Measurements from ENCODE around the gene EXT2. TPM values are rescaled to one million over a fixed set of nuclear protein-coding genes. Genes with fewer than 3 reads are reported as not detected.

The EXT2 gene
- polyA plus RNA-seq (2013, experiment 1 of 2): 62.4 TPM
- 60.7 TPM for polyA plus RNA-seq (2013, experiment 2 of 2)

DNA sequence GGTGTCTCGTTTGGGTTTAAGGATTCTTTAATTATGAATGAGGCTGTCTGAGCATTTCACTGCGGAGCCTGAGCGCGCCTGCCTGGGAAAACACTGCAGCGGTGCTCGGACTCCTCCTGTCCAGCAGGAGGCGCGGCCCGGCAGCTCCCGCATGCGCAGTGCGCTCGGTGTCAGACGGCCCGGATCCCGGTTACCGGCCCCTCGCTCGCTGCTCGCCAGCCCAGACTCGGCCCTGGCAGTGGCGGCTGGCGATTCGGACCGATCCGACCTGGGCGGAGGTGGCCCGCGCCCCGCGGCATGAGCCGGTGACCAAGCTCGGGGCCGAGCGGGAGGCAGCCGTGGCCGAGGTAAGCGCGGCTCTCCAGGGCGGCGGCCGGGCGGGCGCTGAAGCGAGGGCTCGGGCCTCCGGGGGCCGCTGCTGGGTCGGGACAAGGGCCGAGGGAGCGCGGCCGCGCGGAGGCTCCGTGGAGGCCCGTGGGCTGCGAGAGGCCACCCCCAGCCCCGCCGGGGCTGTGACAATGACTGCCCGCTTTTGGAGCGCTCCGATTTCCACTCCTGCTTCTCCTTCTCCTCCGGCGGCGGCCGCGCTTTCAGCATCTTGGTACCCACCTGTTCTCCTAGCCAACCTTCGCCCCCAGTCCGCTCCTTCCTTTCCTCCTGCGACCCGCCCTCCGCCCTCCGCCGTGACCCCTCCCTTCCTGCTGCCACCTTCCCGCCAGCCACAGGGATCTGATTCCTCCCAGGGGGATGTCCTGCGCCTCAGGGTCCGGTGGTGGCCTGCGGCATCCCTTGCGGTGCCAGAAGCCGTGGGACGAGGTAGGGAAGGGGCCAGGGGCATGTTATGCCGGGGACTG lies at the start of gene EXT2:
EXT2 (plus strand) TSS at position 173 of the 854 bp plus-strand sequence. CDS start 12,035 bp downstream, outside the sequence.
- no peak within 1 kb of the TSS for H2AK5ac ChIP-seq (ENCODE audit: low read length, severe bottlenecking)
- peak within 1 kb of the TSS; percentile 86 for H4K91ac ChIP-seq (ENCODE audit: low read length)
- H3K27me3 ChIP-seq (ENCODE audit: control insufficient read depth in 1 of 2, insufficient read depth in 1 of 2, low read length in 2 of 2): peaks cover 0 to 18% of the 10 kb centered on the region in 2 experiments
- peak within 1 kb of the TSS; percentile 97 for H2AFZ ChIP-seq (ENCODE audit: low read depth, low read length)
- peak within 1 kb of the TSS; percentile 96 to 97 for H3K18ac ChIP-seq (ENCODE audit: low read depth in 1 of 2, low read length in 2 of 2)
- H3K4ac ChIP-seq (ENCODE audit: low read depth in 1 of 2, low read length in 2 of 2): peak within 1 kb of the TSS in 1 of 2 experiments; percentile 79
- peak within 1 kb of the TSS; percentile 88 to 98 for H3K4me3 ChIP-seq (ENCODE audit: insufficient read depth in 1 of 2, low read depth in 1 of 2, low read length in 2 of 2)
- peaks cover 28% of the 10 kb centered on the region for H3K79me1 ChIP-seq (replicated peaks; ENCODE audit: low read length, poor library complexity, severe bottlenecking)
- no peak within 1 kb of the TSS for H3K27ac ChIP-seq (ENCODE audit: low read length, poor library complexity, severe bottlenecking)
- peak within 1 kb of the TSS; percentile 96 for H3K4me2 ChIP-seq (ENCODE audit: low read length, poor library complexity, severe bottlenecking)
- peaks cover 6% of the 10 kb centered on the region for H3K4me1 ChIP-seq (ENCODE audit: control insufficient read depth, insufficient read depth, low read depth, low read length)
- H3K9ac ChIP-seq (ENCODE audit: low read length): peak within 1 kb of the TSS; percentile 91
- H3K14ac ChIP-seq (ENCODE audit: low read length in 2 of 2): peak within 1 kb of the TSS in 1 of 2 experiments; percentile 99
- peak within 1 kb of the TSS; percentile 89 for H2BK15ac ChIP-seq (ENCODE audit: low read depth, poor library complexity, severe bottlenecking)
- H3K23ac ChIP-seq (ENCODE audit: low read length in 2 of 2): peak within 1 kb of the TSS in 1 of 2 experiments; percentile 37
- H4K8ac ChIP-seq (ENCODE audit: low read length): peak within 1 kb of the TSS; percentile 95
- peak; percentile 83 for DNase-seq
- H2BK12ac ChIP-seq (ENCODE audit: low read length in 2 of 2): peak within 1 kb of the TSS in 1 of 2 experiments; percentile 54
- H3K9me3 ChIP-seq (ENCODE audit: control insufficient read depth, low read length): no peaks in the 10 kb centered on the region
- WGBS: under 1% methylated on average over 70 of the region's 83 CpGs
- H2BK5ac ChIP-seq (ENCODE audit: low read depth, low read length, poor library complexity, severe bottlenecking): no peak within 1 kb of the TSS
- peak within 1 kb of the TSS; percentile 79 for H2BK120ac ChIP-seq (ENCODE audit: low read depth, low read length)
- peaks cover 0 to 5% of the 10 kb centered on the region in 2 experiments for H3K36me3 ChIP-seq (ENCODE audit: control insufficient read depth in 1 of 2, insufficient read depth in 2 of 2, low read depth in 1 of 2, low read length in 2 of 2)

DNA sequence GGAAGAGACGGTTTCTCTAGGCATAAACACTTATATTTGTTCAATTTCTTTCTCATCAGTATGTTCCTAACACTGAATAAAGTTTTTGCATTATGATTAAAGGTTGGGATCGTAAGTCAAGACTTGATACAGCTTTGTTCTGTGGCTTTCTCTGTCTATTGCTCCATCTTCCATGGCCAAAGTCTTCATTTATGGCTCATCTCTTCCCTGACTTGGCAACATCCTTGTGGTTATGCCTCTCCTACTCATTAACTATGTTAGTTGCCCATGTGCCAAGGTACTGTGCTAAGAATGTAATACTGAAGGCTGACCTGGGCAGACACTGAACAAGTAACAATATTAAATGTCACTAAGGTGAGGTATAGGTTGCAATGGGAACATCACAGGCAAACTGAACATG lies 49.3 kb upstream of the EXT2 start:
- H2BK120ac ChIP-seq (ENCODE audit: low read depth, low read length): no peak overlapping the region
- no peak overlapping the region for H2AFZ ChIP-seq (ENCODE audit: low read depth, low read length)
- no peak for DNase-seq
- H4K91ac ChIP-seq (ENCODE audit: low read length): no peak overlapping the region
- no peak overlapping the region for H3K4ac ChIP-seq (ENCODE audit: low read depth in 1 of 2, low read length in 2 of 2)
- no peak overlapping the region for H3K27ac ChIP-seq (ENCODE audit: low read length, poor library complexity, severe bottlenecking)
- H3K36me3 ChIP-seq (ENCODE audit: control insufficient read depth in 1 of 2, insufficient read depth in 2 of 2, low read depth in 1 of 2, low read length in 2 of 2): no peaks in the 10 kb centered on the region
- H2BK12ac ChIP-seq (ENCODE audit: low read length in 2 of 2): no peak overlapping the region
- H3K4me1 ChIP-seq (ENCODE audit: control insufficient read depth, insufficient read depth, low read depth, low read length): no peaks in the 10 kb centered on the region
- no peak overlapping the region for H2AK5ac ChIP-seq (ENCODE audit: low read length, severe bottlenecking)
- H4K8ac ChIP-seq (ENCODE audit: low read length): no peak overlapping the region
- no peak overlapping the region for H3K4me3 ChIP-seq (ENCODE audit: insufficient read depth in 1 of 2, low read depth in 1 of 2, low read length in 2 of 2)
- no peak overlapping the region for H3K18ac ChIP-seq (ENCODE audit: low read depth in 1 of 2, low read length in 2 of 2)
- no peak overlapping the region for H2BK5ac ChIP-seq (ENCODE audit: low read depth, low read length, poor library complexity, severe bottlenecking)
- WGBS: 100% methylated on average over 1 of the region's 2 CpGs
- no peak overlapping the region for H2BK15ac ChIP-seq (ENCODE audit: low read depth, poor library complexity, severe bottlenecking)
- peaks cover 4% of the 10 kb centered on the region for H3K9me3 ChIP-seq (ENCODE audit: control insufficient read depth, low read length)
- H3K79me1 ChIP-seq (replicated peaks; ENCODE audit: low read length, poor library complexity, severe bottlenecking): no peaks in the 10 kb centered on the region
- H3K27me3 ChIP-seq (ENCODE audit: control insufficient read depth in 1 of 2, insufficient read depth in 1 of 2, low read length in 2 of 2): peaks cover 0 to 33% of the 10 kb centered on the region in 2 experiments
- no peak overlapping the region for H3K9ac ChIP-seq (ENCODE audit: low read length)
- no peak overlapping the region for H3K4me2 ChIP-seq (ENCODE audit: low read length, poor library complexity, severe bottlenecking)
- no peak overlapping the region for H3K23ac ChIP-seq (ENCODE audit: low read length in 2 of 2)
- no peak overlapping the region for H3K14ac ChIP-seq (ENCODE audit: low read length in 2 of 2)

DNA sequence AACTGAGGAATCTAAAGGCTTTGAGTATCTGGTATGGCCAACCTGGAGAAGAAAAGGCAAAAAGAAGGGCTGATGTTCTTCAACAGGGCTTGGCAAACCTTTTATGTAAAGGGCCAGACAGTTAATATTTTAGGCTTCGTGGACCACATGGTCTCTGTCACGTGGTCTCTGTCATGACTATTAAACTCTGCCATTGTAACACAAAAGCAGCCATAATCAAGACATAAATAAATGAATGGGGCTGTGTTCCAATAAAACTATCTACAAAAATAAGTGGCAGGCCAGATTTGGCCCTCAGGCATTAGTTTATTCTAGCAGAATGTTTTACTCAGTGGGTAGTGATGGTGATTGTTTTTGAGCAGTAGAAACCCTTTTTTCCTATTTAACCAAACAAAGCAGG lies 48.2 kb upstream of the EXT2 start:
- Histone ChIP-seq H2BK5ac (ENCODE audit: low read depth, low read length, poor library complexity, severe bottlenecking) (no peak overlapping the region), H3K27ac (ENCODE audit: low read length, poor library complexity, severe bottlenecking) (no peak overlapping the region), H3K4me1 (ENCODE audit: control insufficient read depth, insufficient read depth, low read depth, low read length) (no peaks in the 10 kb centered on the region), H3K36me3 (ENCODE audit: control insufficient read depth in 1 of 2, insufficient read depth in 2 of 2, low read depth in 1 of 2, low read length in 2 of 2) (no peaks in the 10 kb centered on the region), H3K4me3 (ENCODE audit: insufficient read depth in 1 of 2, low read depth in 1 of 2, low read length in 2 of 2) (no peak overlapping the region), H4K91ac (ENCODE audit: low read length) (no peak overlapping the region), H2BK120ac (ENCODE audit: low read depth, low read length) (no peak overlapping the region), H3K4me2 (ENCODE audit: low read length, poor library complexity, severe bottlenecking) (no peak overlapping the region), H3K4ac (ENCODE audit: low read depth in 1 of 2, low read length in 2 of 2) (no peak overlapping the region), H2AK5ac (ENCODE audit: low read length, severe bottlenecking) (no peak overlapping the region), H3K9me3 (ENCODE audit: control insufficient read depth, low read length) (no peaks in the 10 kb centered on the region), H3K18ac (ENCODE audit: low read depth in 1 of 2, low read length in 2 of 2) (no peak overlapping the region), H3K79me1 (replicated peaks; ENCODE audit: low read length, poor library complexity, severe bottlenecking) (no peaks in the 10 kb centered on the region), H4K8ac (ENCODE audit: low read length) (no peak overlapping the region), H2BK12ac (ENCODE audit: low read length in 2 of 2) (no peak overlapping the region), H3K14ac (ENCODE audit: low read length in 2 of 2) (no peak overlapping the region), H2BK15ac (ENCODE audit: low read depth, poor library complexity, severe bottlenecking) (no peak overlapping the region), H3K27me3 (ENCODE audit: control insufficient read depth in 1 of 2, insufficient read depth in 1 of 2, low read length in 2 of 2) (peaks cover 11 to 38% of the 10 kb centered on the region in 2 experiments), H2AFZ (ENCODE audit: low read depth, low read length) (no peak overlapping the region), H3K23ac (ENCODE audit: low read length in 2 of 2) (no peak overlapping the region), H3K9ac (ENCODE audit: low read length) (no peak overlapping the region)
- DNase-seq: no peak
- 89% methylated on average over 2 of the region's 2 CpGs for WGBS

DNA sequence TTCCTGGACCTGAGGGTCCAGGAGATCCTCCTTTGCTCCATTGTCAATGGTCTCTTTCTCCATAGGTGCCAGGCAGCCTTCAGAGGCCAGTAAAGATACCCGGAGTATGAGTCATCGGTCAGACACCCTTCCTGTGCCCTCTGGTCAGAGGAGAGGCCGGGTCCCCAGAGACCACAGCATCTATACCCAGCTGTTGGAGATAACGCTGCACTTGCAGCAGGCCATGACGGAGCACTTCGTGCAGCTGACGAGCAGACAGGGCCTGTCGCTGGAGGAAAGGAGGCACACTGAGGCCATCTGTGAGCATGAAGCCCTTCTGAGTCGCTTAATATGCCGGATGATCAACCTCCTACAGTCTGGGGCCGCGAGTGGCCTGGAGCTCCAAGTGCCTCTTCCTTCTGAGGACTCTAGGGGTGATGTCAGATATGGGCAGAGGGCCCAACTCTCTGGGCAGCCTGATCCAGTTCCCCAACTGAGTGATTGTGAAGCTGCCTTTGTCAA lies 47.5 kb upstream of the EXT2 start, which contains the start of gene ACCSL:
ACCSL (plus strand) TSS at position 51 of the 501 bp plus-strand sequence; CDS start at position 107, 56 bp downstream.
- no peak for DNase-seq
- 79% methylated on average over 12 of the region's 12 CpGs for WGBS
- H3K9ac ChIP-seq (ENCODE audit: low read length): no peak within 1 kb of the TSS
- H3K4me1 ChIP-seq (ENCODE audit: control insufficient read depth, insufficient read depth, low read depth, low read length): no peaks in the 10 kb centered on the region
- H3K18ac ChIP-seq (ENCODE audit: low read depth in 1 of 2, low read length in 2 of 2): no peak within 1 kb of the TSS
- no peak within 1 kb of the TSS for H3K4me2 ChIP-seq (ENCODE audit: low read length, poor library complexity, severe bottlenecking)
- no peaks in the 10 kb centered on the region for H3K36me3 ChIP-seq (ENCODE audit: control insufficient read depth in 1 of 2, insufficient read depth in 2 of 2, low read depth in 1 of 2, low read length in 2 of 2)
- H4K8ac ChIP-seq (ENCODE audit: low read length): no peak within 1 kb of the TSS
- no peak within 1 kb of the TSS for H2AFZ ChIP-seq (ENCODE audit: low read depth, low read length)
- H3K4me3 ChIP-seq (ENCODE audit: insufficient read depth in 1 of 2, low read depth in 1 of 2, low read length in 2 of 2): no peak within 1 kb of the TSS
- peaks cover 14 to 38% of the 10 kb centered on the region in 2 experiments for H3K27me3 ChIP-seq (ENCODE audit: control insufficient read depth in 1 of 2, insufficient read depth in 1 of 2, low read length in 2 of 2)
- no peak within 1 kb of the TSS for H2BK5ac ChIP-seq (ENCODE audit: low read depth, low read length, poor library complexity, severe bottlenecking)
- no peak within 1 kb of the TSS for H3K27ac ChIP-seq (ENCODE audit: low read length, poor library complexity, severe bottlenecking)
- no peaks in the 10 kb centered on the region for H3K9me3 ChIP-seq (ENCODE audit: control insufficient read depth, low read length)
- H3K4ac ChIP-seq (ENCODE audit: low read depth in 1 of 2, low read length in 2 of 2): no peak within 1 kb of the TSS
- H2AK5ac ChIP-seq (ENCODE audit: low read length, severe bottlenecking): no peak within 1 kb of the TSS
- no peak within 1 kb of the TSS for H4K91ac ChIP-seq (ENCODE audit: low read length)
- no peak within 1 kb of the TSS for H2BK15ac ChIP-seq (ENCODE audit: low read depth, poor library complexity, severe bottlenecking)
- H2BK120ac ChIP-seq (ENCODE audit: low read depth, low read length): no peak within 1 kb of the TSS
- no peaks in the 10 kb centered on the region for H3K79me1 ChIP-seq (replicated peaks; ENCODE audit: low read length, poor library complexity, severe bottlenecking)
- H2BK12ac ChIP-seq (ENCODE audit: low read length in 2 of 2): no peak within 1 kb of the TSS
- H3K23ac ChIP-seq (ENCODE audit: low read length in 2 of 2): peak within 1 kb of the TSS in 1 of 2 experiments; percentile 26
- no peak within 1 kb of the TSS for H3K14ac ChIP-seq (ENCODE audit: low read length in 2 of 2)
